ENCODE results near the gene DNAJC1.

Gene DNAJC1

DNA sequence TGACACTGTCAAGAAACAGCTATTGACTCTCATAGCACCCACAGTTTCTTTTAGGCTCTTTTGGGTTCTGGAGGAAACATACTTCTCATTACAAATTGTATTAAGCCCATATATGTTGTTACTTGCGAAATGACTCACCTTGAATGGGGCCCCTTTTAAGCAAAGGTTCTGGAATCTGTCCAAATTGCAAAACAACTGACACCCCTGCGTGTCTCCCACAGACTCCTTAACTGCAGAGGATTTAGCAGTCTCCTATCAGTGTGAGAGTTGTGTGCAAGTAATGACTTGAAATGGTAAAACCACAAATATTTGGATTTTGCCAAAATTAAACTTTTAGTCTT lies 192.3 kb downstream of the DNAJC1 start:
- no peak for TF ChIP-seq TAF1 (IDR thresholded peaks at IDR 0.05; ENCODE audit: borderline replicate concordance, insufficient read depth, low read length)
- no peak for TF ChIP-seq FOXP2 (optimal IDR thresholded peaks at IDR 0.05; ENCODE audit: borderline replicate concordance, extremely low read depth, extremely low read length, insufficient read depth)
- TF ChIP-seq, protein P1, sequence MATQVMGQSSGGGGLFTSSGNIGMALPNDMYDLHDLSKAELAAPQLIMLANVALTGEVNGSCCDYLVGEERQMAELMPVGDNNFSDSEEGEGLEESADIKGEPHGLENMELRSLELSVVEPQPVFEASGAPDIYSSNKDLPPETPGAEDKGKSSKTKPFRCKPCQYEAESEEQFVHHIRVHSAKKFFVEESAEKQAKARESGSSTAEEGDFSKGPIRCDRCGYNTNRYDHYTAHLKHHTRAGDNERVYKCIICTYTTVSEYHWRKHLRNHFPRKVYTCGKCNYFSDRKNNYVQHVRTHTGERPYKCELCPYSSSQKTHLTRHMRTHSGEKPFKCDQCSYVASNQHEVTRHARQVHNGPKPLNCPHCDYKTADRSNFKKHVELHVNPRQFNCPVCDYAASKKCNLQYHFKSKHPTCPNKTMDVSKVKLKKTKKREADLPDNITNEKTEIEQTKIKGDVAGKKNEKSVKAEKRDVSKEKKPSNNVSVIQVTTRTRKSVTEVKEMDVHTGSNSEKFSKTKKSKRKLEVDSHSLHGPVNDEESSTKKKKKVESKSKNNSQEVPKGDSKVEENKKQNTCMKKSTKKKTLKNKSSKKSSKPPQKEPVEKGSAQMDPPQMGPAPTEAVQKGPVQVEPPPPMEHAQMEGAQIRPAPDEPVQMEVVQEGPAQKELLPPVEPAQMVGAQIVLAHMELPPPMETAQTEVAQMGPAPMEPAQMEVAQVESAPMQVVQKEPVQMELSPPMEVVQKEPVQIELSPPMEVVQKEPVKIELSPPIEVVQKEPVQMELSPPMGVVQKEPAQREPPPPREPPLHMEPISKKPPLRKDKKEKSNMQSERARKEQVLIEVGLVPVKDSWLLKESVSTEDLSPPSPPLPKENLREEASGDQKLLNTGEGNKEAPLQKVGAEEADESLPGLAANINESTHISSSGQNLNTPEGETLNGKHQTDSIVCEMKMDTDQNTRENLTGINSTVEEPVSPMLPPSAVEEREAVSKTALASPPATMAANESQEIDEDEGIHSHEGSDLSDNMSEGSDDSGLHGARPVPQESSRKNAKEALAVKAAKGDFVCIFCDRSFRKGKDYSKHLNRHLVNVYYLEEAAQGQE (IDR thresholded peaks at IDR 0.05; ENCODE audit: insufficient read depth in 1 of 2, low read depth in 2 of 2, low read length in 2 of 2): no peak
- no peak for TF ChIP-seq SIN3A (IDR thresholded peaks at IDR 0.05; ENCODE audit: borderline replicate concordance, insufficient read depth, low read length)
- TF ChIP-seq POLR2AphosphoS5 (IDR thresholded peaks at IDR 0.05; ENCODE audit: low read depth, low read length): no peak

DNA sequence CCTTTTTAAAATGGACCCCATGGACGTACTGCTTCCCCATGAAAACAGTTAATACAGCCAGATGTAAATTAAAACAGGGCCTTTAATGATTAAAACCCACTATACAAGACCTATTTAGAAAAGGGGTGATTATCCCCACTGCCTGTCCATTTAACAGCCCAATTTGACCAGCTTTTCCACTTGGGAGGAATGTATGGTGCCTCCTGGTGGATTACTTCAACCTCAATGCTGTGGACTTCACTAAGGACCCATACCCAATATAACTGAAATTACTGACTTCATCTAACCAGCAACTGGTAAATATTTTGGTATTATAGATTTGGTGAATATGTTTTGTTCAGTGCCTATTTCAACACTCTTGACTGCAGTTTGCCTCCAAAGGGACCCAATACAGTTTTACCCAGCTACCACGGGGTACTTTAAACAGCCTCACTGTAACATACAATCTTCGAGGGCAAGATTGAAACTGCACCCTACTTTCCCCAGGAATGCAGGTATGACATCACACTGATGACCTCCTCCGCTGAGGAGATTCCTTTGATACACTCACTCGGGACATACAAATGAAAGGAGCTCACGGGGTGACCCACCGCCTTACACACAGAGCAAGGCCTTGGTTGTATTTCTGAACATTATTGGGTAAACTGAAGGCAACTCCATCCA lies 192.8 kb downstream of the DNAJC1 start:
- TF ChIP-seq, protein P1 (IDR thresholded peaks at IDR 0.05; ENCODE audit: insufficient read depth in 1 of 2, low read depth in 2 of 2, low read length in 2 of 2): no peak
- TF ChIP-seq FOXP2 (optimal IDR thresholded peaks at IDR 0.05; ENCODE audit: borderline replicate concordance, extremely low read depth, extremely low read length, insufficient read depth) (no peak), POLR2AphosphoS5 (IDR thresholded peaks at IDR 0.05; ENCODE audit: low read depth, low read length) (no peak), TAF1 (IDR thresholded peaks at IDR 0.05; ENCODE audit: borderline replicate concordance, insufficient read depth, low read length) (no peak), SIN3A (IDR thresholded peaks at IDR 0.05; ENCODE audit: borderline replicate concordance, insufficient read depth, low read length) (no peak)

DNA sequence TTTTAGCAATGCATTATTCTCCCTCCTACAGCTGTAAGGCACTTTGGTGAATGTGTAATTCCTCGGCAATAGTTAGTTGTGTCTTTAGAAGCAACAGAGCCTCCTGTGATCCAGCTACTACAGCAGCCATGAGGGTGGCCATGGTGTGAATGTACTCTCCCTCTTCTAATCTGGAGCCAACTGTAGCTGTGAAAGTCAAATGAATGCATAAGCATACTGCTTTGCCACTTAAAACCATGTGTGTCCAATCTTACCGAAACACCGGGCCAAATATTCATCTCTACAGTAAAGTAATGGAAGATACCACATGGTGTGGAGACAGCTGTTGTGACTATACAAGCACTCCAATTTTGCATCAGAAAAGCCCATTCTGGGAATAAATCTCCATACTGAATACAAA lies 195.0 kb downstream of the DNAJC1 start:
- TF ChIP-seq FOXP2 (optimal IDR thresholded peaks at IDR 0.05; ENCODE audit: borderline replicate concordance, extremely low read depth, extremely low read length, insufficient read depth): no peak
- no peak for TF ChIP-seq TAF1 (IDR thresholded peaks at IDR 0.05; ENCODE audit: borderline replicate concordance, insufficient read depth, low read length)
- TF ChIP-seq POLR2AphosphoS5 (IDR thresholded peaks at IDR 0.05; ENCODE audit: low read depth, low read length): no peak
- TF ChIP-seq, protein P1 (IDR thresholded peaks at IDR 0.05; ENCODE audit: insufficient read depth in 1 of 2, low read depth in 2 of 2, low read length in 2 of 2): no peak
- no peak for TF ChIP-seq SIN3A (IDR thresholded peaks at IDR 0.05; ENCODE audit: borderline replicate concordance, insufficient read depth, low read length)

DNA sequence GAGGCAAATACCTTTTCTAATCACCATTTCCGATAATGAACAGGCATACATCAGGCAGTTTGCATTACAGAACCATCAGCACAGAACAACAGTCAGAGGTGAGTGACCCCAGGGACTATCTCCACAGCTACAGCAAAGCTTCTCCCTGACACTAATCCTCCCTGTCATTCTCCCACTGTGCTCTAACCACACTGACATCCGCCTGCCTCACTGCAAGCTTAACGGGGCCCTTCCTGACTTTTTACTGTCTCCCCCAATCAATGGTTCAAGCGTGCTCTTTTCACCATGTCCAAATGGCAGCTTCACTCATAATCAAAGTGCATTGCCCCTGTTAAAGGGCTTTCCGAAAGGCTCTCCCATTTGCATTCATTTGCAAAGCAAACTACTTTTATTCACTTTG lies 196.3 kb downstream of the DNAJC1 start:
- TF ChIP-seq, protein P1 (IDR thresholded peaks at IDR 0.05; ENCODE audit: insufficient read depth in 1 of 2, low read depth in 2 of 2, low read length in 2 of 2): no peak
- TF ChIP-seq TAF1 (IDR thresholded peaks at IDR 0.05; ENCODE audit: borderline replicate concordance, insufficient read depth, low read length) (no peak), SIN3A (IDR thresholded peaks at IDR 0.05; ENCODE audit: borderline replicate concordance, insufficient read depth, low read length) (no peak), FOXP2 (optimal IDR thresholded peaks at IDR 0.05; ENCODE audit: borderline replicate concordance, extremely low read depth, extremely low read length, insufficient read depth) (no peak), POLR2AphosphoS5 (IDR thresholded peaks at IDR 0.05; ENCODE audit: low read depth, low read length) (no peak)

All from PFSK-1 (cell line).